Osteocyte (in vitro differentiated cells): ENCODE data around the gene TTF2. TPM values are rescaled to one million over a fixed set of nuclear protein-coding genes. Genes with fewer than 3 reads are reported as not detected.

Experiments used
- DNase-seq: peaks from one replicate; pipeline ENCODE4 v3.0.0; 2021; ENCODE audit warnings: mixed read lengths; ENCODE audit not compliant: unreplicated experiment; ENCODE audit errors: extremely low spot score
- H3K27ac Mint-ChIP-seq: one replicate; pipeline ENCODE4 v1.8.0; 2021; ENCODE audit warnings: mild to moderate bottlenecking, mixed read lengths; ENCODE audit not compliant: unreplicated experiment
- H3K27me3 Mint-ChIP-seq: one replicate; pipeline ENCODE4 v1.8.0; 2021; ENCODE audit warnings: mixed read lengths; ENCODE audit not compliant: unreplicated experiment
- H3K36me3 Mint-ChIP-seq: one replicate; pipeline ENCODE4 v1.8.0; 2021; ENCODE audit warnings: mixed read lengths; ENCODE audit not compliant: unreplicated experiment
- H3K4me1 Mint-ChIP-seq: one replicate; pipeline ENCODE4 v1.8.0; 2021; ENCODE audit warnings: mixed read lengths; ENCODE audit not compliant: unreplicated experiment
- H3K4me3 Mint-ChIP-seq: one replicate; pipeline ENCODE4 v1.8.0; 2021; ENCODE audit warnings: mild to moderate bottlenecking, moderate library complexity, mixed read lengths; ENCODE audit not compliant: unreplicated experiment
- H3K9me3 Mint-ChIP-seq: one replicate; pipeline ENCODE4 v1.8.0; 2021; ENCODE audit warnings: mixed read lengths; ENCODE audit not compliant: unreplicated experiment
- total RNA-seq: library from RNA; stranded (reverse); gene quantifications from 2 replicates; pipeline ENCODE4 v1.2.1, GENCODE V29; 2021
- TF ChIP-seq, protein P1 (sequence below): fragments of 200-600 bp; sonication (generic); IDR thresholded peaks from 2 replicates; pipeline ENCODE4 v1.5.0; 2021; ENCODE audit warnings: antibody characterized with exemption, mild to moderate bottlenecking, moderate library complexity

TTF2 gene
- total RNA-seq, 1 donor from 2014 or later = 17.4 TPM

DNA sequence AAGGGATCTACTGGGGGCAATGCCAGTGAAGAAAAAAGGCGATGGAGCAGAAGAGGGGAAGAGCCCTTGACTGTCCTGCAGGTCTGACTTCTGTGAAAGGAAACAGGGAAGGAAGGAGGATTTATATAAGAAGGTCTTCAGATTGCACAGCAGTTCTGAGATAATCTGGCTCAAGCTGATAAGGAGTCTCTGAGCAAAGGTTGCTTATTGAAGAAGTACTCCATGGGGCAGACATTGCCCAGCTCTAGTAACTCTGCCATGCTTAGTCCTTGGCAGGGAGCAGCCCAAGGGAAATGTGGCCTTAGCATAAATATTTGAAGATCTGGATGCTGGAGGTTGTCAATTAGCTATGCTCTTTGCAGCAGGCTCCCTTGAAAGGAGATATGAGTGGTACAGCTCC is 15.9 kb upstream of the TTF2 start:
- Mint-ChIP-seq H3K9me3 (no peaks in the 10 kb centered on the region), H3K4me1 (no peaks in the 10 kb centered on the region), H3K27me3 (peaks cover 11% of the 10 kb centered on the region), H3K36me3 (no peaks in the 10 kb centered on the region), H3K4me3 (no peak overlapping the region), H3K27ac (no peak overlapping the region)
- DNase-seq = no peak
- TF ChIP-seq, protein P1, sequence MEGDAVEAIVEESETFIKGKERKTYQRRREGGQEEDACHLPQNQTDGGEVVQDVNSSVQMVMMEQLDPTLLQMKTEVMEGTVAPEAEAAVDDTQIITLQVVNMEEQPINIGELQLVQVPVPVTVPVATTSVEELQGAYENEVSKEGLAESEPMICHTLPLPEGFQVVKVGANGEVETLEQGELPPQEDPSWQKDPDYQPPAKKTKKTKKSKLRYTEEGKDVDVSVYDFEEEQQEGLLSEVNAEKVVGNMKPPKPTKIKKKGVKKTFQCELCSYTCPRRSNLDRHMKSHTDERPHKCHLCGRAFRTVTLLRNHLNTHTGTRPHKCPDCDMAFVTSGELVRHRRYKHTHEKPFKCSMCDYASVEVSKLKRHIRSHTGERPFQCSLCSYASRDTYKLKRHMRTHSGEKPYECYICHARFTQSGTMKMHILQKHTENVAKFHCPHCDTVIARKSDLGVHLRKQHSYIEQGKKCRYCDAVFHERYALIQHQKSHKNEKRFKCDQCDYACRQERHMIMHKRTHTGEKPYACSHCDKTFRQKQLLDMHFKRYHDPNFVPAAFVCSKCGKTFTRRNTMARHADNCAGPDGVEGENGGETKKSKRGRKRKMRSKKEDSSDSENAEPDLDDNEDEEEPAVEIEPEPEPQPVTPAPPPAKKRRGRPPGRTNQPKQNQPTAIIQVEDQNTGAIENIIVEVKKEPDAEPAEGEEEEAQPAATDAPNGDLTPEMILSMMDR = no peak

DNA sequence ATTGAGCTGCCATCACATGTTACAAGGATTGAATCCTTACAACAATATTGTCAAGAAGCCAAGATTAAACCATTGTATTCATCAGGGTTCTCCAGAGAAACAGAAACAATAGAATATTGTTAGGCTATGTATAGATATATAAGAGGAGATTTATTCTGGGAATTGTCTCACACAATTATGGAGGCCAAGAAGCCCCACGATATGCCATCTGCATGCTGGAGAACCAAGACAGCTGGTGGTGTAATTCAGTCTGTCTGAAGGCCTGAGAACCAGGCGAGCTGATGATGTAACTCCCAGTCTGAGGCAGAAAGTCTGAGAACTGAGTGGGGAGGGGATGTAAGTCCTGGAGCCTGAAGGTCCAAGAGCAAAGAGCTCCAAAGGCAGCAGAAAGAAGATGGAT is 14.5 kb upstream of the TTF2 start:
- Mint-ChIP-seq H3K4me3 (no peak overlapping the region), H3K9me3 (no peaks in the 10 kb centered on the region), H3K4me1 (no peaks in the 10 kb centered on the region), H3K27me3 (peaks cover 9% of the 10 kb centered on the region), H3K27ac (no peak overlapping the region), H3K36me3 (no peaks in the 10 kb centered on the region)
- DNase-seq = no peak
- TF ChIP-seq, protein P1 = no peak

DNA sequence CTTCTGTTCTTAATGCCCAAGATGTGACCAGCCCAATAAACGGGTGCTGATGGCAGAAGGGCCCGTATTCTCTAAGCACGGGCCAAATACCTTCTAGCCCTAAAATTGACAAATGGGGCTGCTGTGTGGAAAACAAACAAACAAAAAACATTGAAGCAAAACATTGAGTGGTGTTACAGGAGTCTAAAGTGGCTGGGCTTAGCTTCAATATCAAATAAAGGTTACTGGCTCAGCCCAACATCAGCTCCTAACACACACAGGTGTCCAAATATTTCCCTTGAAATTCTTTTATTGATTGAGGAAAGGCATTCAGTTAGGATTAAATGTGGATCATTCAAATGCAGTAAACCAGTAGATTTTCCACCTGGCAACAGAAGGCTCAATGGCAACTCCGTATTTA is 13.3 kb upstream of the TTF2 start:
- no peak for DNase-seq
- no peaks in the 10 kb centered on the region for H3K9me3 Mint-ChIP-seq
- TF ChIP-seq, protein P1 = no peak
- no peak overlapping the region for H3K4me3 Mint-ChIP-seq
- no peak overlapping the region for H3K27ac Mint-ChIP-seq
- no peaks in the 10 kb centered on the region for H3K36me3 Mint-ChIP-seq
- H3K4me1 Mint-ChIP-seq = no peaks in the 10 kb centered on the region
- peaks cover 9% of the 10 kb centered on the region for H3K27me3 Mint-ChIP-seq

DNA sequence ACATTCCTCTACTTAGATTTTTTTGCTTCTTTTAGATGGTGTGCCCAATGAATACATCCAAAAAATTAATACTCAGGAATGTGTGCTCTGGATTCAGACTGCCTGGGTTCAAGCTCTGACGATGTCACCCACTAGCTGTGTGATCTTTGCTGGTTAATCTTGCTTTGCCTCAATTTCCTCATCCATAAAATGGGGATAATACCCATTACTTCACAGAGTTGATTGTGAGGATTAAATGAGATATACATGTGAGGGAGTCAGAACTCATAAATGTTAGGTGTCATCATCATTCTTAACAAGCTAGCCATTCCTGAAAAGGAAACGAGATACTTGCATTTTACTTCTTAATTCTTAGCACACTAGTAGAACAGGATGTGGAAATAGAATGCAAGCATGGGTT is 12.9 kb upstream of the TTF2 start:
- no peak overlapping the region for H3K27ac Mint-ChIP-seq
- TF ChIP-seq, protein P1 = no peak
- H3K27me3 Mint-ChIP-seq = peaks cover 9% of the 10 kb centered on the region
- H3K4me1 Mint-ChIP-seq = no peaks in the 10 kb centered on the region
- no peak overlapping the region for H3K4me3 Mint-ChIP-seq
- H3K9me3 Mint-ChIP-seq = no peaks in the 10 kb centered on the region
- no peaks in the 10 kb centered on the region for H3K36me3 Mint-ChIP-seq
- no peak for DNase-seq

DNA sequence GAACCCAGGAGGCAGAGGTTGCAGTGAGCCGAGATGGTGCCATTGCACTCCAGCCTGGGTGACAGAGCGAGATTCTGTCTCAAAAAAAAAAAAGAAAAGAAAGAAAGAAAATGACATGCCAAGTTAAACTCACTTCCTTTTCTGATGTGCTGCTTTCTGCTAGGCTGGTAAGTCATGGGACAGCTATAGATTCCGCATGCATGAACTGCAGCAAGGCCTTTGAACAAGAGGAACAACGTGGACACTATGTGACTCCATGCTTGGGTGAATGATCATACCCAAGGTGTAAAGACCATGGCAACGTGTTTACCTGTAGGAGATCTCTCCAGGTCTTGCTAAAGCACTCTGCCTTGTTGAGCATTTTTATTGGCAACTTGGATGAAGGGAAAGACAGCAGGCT is 10.3 kb upstream of the TTF2 start:
- Mint-ChIP-seq H3K36me3 (no peaks in the 10 kb centered on the region), H3K9me3 (no peaks in the 10 kb centered on the region), H3K27ac (no peak overlapping the region), H3K4me1 (no peaks in the 10 kb centered on the region), H3K27me3 (no peaks in the 10 kb centered on the region), H3K4me3 (no peak overlapping the region)
- no peak for DNase-seq
- TF ChIP-seq, protein P1 = no peak
